ENCODE results near the gene SPOCD1. TPM values are rescaled to one million over a fixed set of nuclear protein-coding genes. Genes with fewer than 3 reads are reported as not detected.

The SPOCD1 gene
- polyA plus RNA-seq, 1 experiment = 78.8 TPM

DNA sequence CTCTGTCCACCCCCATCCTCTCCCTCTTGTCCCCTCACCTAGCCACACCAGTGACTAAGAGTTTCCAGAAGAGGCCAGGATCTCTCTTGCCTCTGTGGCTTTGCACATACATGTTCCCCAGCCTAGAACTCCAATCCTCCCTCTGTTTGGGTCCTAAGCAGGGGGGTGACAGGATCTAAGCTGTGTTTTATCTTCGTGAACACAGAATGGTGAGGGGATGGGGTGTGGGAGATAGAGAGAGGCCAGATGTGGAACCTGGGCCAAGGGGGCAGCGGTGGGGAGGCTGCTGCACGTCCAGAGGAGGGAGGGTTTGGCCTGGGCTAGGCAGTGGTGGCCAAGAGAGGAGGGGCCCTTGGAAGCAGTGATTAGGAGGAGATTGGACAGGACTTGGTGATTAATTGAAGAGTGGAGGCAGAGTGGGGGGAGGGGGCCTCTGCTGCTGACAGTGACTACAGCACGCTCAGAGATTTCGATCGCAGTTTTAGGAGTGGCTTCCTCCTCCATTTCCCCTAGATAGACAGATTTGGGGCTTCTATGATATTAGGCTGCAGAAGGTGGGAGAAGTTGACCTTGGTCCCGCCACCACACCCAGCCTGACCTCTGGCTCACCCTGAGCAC is 34.6 kb downstream of the SPOCD1 start:
- no peak for DNase-seq (ENCODE audit: low read depth, low spot score)
- ChIA-PET CTCF (no interaction called here), POLR2A (no interaction called here)
- H3K27ac ChIP-seq (ENCODE audit: low read depth, low read length) = no peak overlapping the region
- H3K27me3 ChIP-seq (ENCODE audit: control insufficient read depth, insufficient read depth, low read length) = no peaks in the 10 kb centered on the region
- H3K4me3 ChIP-seq (ENCODE audit: low read depth, low read length) = no peak overlapping the region
- no peaks in the 10 kb centered on the region for H3K9me3 ChIP-seq (ENCODE audit: control insufficient read depth, insufficient read depth, low read length)
- TF ChIP-seq CTCF (IDR thresholded peaks at IDR 0.05; ENCODE audit: low read depth, low read length) = no peak

GRCh38 chr1:31780632-31781031 is 35.2 kb downstream of the SPOCD1 start:
- ChIA-PET POLR2A (no interaction called here), CTCF (interaction anchor here (2.0 kb wide), 1 partner anchor 8 kb away, joined by 9 read pairs; no protein-coding TSS in a partner anchor)
- no peaks in the 10 kb centered on the region for H3K9me3 ChIP-seq (ENCODE audit: control insufficient read depth, insufficient read depth, low read length)
- no peak for TF ChIP-seq CTCF (IDR thresholded peaks at IDR 0.05; ENCODE audit: low read depth, low read length)
- DNase-seq (ENCODE audit: low read depth, low spot score) = no peak
- no peak overlapping the region for H3K4me3 ChIP-seq (ENCODE audit: low read depth, low read length)
- no peaks in the 10 kb centered on the region for H3K27me3 ChIP-seq (ENCODE audit: control insufficient read depth, insufficient read depth, low read length)
- H3K27ac ChIP-seq (ENCODE audit: low read depth, low read length) = no peak overlapping the region

DNA sequence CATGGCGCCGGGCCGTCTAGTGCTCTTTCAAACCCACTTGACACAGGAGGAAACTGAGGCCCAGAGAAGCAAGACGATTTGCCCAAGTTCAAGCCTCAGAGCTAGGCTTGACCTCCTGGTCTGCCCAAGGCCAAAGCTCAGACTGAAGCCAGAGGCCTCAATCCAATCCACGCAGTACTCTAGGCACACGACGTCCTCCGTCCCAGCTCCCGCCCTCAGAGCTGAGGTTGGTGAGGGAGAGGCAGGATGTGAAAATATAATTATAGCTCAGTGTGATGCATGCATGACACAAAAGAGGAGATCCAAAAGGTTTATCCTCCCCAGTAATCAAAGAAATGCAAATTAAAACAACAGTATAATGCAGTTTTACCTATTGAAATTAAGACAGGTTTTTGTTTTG is 36.1 kb downstream of the SPOCD1 start:
- POLR2A ChIA-PET = no interaction called here
- Histone ChIP-seq H3K4me3 (ENCODE audit: low read depth, low read length) (no peak overlapping the region), H3K27ac (ENCODE audit: low read depth, low read length) (no peak overlapping the region), H3K27me3 (ENCODE audit: control insufficient read depth, insufficient read depth, low read length) (peaks cover 9% of the 10 kb centered on the region), H3K9me3 (ENCODE audit: control insufficient read depth, insufficient read depth, low read length) (no peaks in the 10 kb centered on the region)
- CTCF ChIA-PET = interaction anchor here (0.6 to 2.0 kb wide), 4 partner anchors 9 to 195 kb away, joined by 4 to 9 read pairs (median 4); no protein-coding TSS in a partner anchor
- no peak for TF ChIP-seq CTCF (IDR thresholded peaks at IDR 0.05; ENCODE audit: low read depth, low read length)
- no peak for DNase-seq (ENCODE audit: low read depth, low spot score)

DNA sequence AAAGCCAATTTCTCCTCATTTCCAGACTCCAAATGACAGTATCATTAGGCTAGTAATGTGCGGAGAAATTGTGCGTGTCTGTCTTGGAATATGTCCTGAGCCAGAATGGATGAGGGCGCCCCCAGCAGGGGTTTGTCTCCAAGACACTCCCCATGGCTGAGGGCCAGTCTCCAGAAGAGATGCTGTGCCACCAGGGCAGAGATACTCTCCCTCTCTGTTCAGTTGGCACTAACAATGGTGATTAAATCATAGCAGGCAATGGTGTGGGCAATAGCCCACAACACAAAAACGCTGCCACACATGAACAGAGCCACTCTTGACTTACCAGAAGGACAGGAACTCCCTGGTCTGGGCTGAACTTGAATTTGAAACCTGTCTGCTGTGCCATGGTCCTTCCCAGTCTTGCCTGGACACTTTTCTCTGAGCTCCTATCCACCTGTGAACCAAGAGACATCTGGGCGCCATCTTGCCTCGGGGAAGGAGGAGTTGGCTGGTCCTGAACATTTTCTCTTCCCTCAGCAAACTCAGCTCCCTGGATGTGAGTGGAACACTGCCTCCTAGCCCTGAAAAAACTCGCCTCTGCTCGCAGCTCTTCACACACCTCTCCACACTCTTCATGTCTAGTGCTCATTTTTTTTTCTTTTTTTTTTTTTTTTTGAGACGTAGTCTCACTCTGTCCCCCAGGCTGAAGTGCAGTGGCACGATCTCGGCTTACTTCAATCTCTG is 36.9 kb downstream of the SPOCD1 start:
- no peak overlapping the region for H3K4me3 ChIP-seq (ENCODE audit: low read depth, low read length)
- peaks cover 17% of the 10 kb centered on the region for H3K27me3 ChIP-seq (ENCODE audit: control insufficient read depth, insufficient read depth, low read length)
- no peak for TF ChIP-seq CTCF (IDR thresholded peaks at IDR 0.05; ENCODE audit: low read depth, low read length)
- ChIA-PET POLR2A (interaction anchor here (0.9 kb wide), 1 partner anchor 177 kb away, joined by 3 read pairs; no protein-coding TSS in a partner anchor), CTCF (interaction anchor here (0.6 to 2.0 kb wide), 5 partner anchors 10 to 196 kb away, joined by 3 to 9 read pairs (median 4); no protein-coding TSS in a partner anchor)
- no peaks in the 10 kb centered on the region for H3K9me3 ChIP-seq (ENCODE audit: control insufficient read depth, insufficient read depth, low read length)
- no peak for DNase-seq (ENCODE audit: low read depth, low spot score)
- no peak overlapping the region for H3K27ac ChIP-seq (ENCODE audit: low read depth, low read length)

GRCh38 chr1:31776516-31776915 is 39.3 kb downstream of the SPOCD1 start:
- DNase-seq (ENCODE audit: low read depth, low spot score) = no peak
- no peak overlapping the region for H3K4me3 ChIP-seq (ENCODE audit: low read depth, low read length)
- no peaks in the 10 kb centered on the region; the same call in 1 of the 2 replicates for H3K9me3 ChIP-seq (ENCODE audit: control insufficient read depth, insufficient read depth, low read length)
- POLR2A ChIA-PET = no interaction called here
- no peak for TF ChIP-seq CTCF (IDR thresholded peaks at IDR 0.05; ENCODE audit: low read depth, low read length)
- CTCF ChIA-PET = interaction anchor here (1.3 kb wide), 1 partner anchor 187 kb away, joined by 3 read pairs; no protein-coding TSS in a partner anchor
- H3K27me3 ChIP-seq (ENCODE audit: control insufficient read depth, insufficient read depth, low read length) = peaks cover 39% of the 10 kb centered on the region
- no peak overlapping the region for H3K27ac ChIP-seq (ENCODE audit: low read depth, low read length)

Measured in AG04450 (cell line).